ENCODE data around the gene ZNF593OS. TPM values are rescaled to one million over a fixed set of nuclear protein-coding genes. Genes with fewer than 3 reads are reported as not detected.
A peak's percentile ranks its signal among the peaks of the same experiment; 100 is the strongest.

Gene ZNF593OS
- polyA plus RNA-seq, 3 donors: 0.50 to 0.59 TPM; not detected in 1

DNA sequence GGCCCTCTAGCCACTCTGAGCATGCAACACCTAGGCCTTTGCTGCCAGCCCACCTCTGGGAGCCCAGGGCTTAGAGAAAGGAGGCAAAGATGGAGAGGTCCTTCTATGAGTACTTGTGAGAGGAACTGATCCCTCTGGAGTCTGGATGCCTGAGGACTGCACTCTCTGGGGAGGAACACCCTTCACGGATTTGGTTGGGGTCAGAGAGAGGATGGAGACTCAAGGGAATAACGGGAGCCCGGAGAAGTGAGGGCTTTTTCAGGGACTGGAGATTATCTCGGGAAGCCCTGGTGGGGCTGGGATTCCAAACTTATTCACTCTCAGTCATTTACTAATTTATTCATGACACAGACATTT is 2.5 kb downstream of the ZNF593OS start:
- peaks cover 0 to 12% of the 10 kb centered on the region in 2 donors for H3K27me3 ChIP-seq (ENCODE audit: control insufficient read depth in 2 of 2, insufficient read depth in 2 of 2, low read length in 2 of 2)
- Mint-ChIP-seq H3K27ac (peak overlapping the region in 1 of 7 donors; percentile 41), H3K27me3 (ENCODE audit: low read depth in 3 of 3) (peaks cover 10 to 19% (median 17%) of the 10 kb centered on the region in 3 donors), H3K4me3 (peak overlapping the region; percentile 4 to 89), H3K36me3 (peaks cover 0 to 3% of the 10 kb centered on the region in 2 donors), H3K9me3 (peaks cover 0 to 2% (median 0%) of the 10 kb centered on the region in 7 donors), H3K4me1 (peaks cover 18% of the 10 kb centered on the region)
- H3K9ac ChIP-seq (ENCODE audit: insufficient read depth, low read length, poor library complexity, severe bottlenecking): peak overlapping the region; percentile 81
- no peaks in the 10 kb centered on the region for H4K20me1 ChIP-seq (ENCODE audit: insufficient read depth, low read length)
- H2AFZ ChIP-seq (ENCODE audit: insufficient read depth, low read depth, low read length, poor library complexity, severe bottlenecking): peak overlapping the region; percentile 99
- WGBS (ENCODE audit: insufficient coverage): 100% methylated on average over 3 of the region's 4 CpGs
- H3K4me3 ChIP-seq (replicated peaks in 1 of 3; ENCODE audit: low read depth in 2 of 3, low read length in 3 of 3): peak overlapping the region in 1 of 3 experiments; percentile 93
- TF ChIP-seq, protein P1, sequence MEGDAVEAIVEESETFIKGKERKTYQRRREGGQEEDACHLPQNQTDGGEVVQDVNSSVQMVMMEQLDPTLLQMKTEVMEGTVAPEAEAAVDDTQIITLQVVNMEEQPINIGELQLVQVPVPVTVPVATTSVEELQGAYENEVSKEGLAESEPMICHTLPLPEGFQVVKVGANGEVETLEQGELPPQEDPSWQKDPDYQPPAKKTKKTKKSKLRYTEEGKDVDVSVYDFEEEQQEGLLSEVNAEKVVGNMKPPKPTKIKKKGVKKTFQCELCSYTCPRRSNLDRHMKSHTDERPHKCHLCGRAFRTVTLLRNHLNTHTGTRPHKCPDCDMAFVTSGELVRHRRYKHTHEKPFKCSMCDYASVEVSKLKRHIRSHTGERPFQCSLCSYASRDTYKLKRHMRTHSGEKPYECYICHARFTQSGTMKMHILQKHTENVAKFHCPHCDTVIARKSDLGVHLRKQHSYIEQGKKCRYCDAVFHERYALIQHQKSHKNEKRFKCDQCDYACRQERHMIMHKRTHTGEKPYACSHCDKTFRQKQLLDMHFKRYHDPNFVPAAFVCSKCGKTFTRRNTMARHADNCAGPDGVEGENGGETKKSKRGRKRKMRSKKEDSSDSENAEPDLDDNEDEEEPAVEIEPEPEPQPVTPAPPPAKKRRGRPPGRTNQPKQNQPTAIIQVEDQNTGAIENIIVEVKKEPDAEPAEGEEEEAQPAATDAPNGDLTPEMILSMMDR (IDR thresholded peaks at IDR 0.05): no peak
- H3K9me3 ChIP-seq (replicated peaks in 1 of 2; ENCODE audit: control insufficient read depth in 1 of 2, insufficient read depth in 1 of 2, low read length in 2 of 2): no peaks in the 10 kb centered on the region
- peaks cover 19 to 26% of the 10 kb centered on the region in 2 donors for H3K4me1 ChIP-seq (ENCODE audit: control insufficient read depth in 1 of 2, insufficient read depth in 2 of 2, low read length in 2 of 2)
- intact Hi-C loops (cut with micrococcal nuclease): loop anchor here (2.0 to 5.0 kb wide), 3 partner anchors 63 to 153 kb away; partner anchors contain the start of gene CEP85 (in 1 of the 2)
- H3K79me2 ChIP-seq (ENCODE audit: insufficient read depth, low read length): peaks cover 12% of the 10 kb centered on the region
- H3K36me3 ChIP-seq (replicated peaks in 1 of 2; ENCODE audit: control insufficient read depth in 1 of 2, insufficient read depth in 2 of 2, low read length in 2 of 2): no peaks in the 10 kb centered on the region
- H3K4me2 ChIP-seq (replicated peaks; ENCODE audit: extremely low read depth, low read length, poor library complexity, severe bottlenecking): peak overlapping the region; percentile 95
- no peak for DNase-seq
- no peak overlapping the region for H3K27ac ChIP-seq (ENCODE audit: low read depth in 1 of 2, low read length in 2 of 2)

- no peak for DNase-seq
- H4K20me1 ChIP-seq (ENCODE audit: insufficient read depth, low read length): no peaks in the 10 kb centered on the region
- H3K27ac ChIP-seq (ENCODE audit: low read depth in 1 of 2, low read length in 2 of 2): peak within 1 kb of the TSS in 1 of 2 donors; percentile 81
- H3K4me3 ChIP-seq (replicated peaks in 1 of 3; ENCODE audit: low read depth in 2 of 3, low read length in 3 of 3): peak within 1 kb of the TSS; percentile 59 to 93 (median 68)
- peaks cover 12% of the 10 kb centered on the region for H3K79me2 ChIP-seq (ENCODE audit: insufficient read depth, low read length)
- Mint-ChIP-seq H3K36me3 (peaks cover 0 to 3% of the 10 kb centered on the region in 2 donors), H3K4me3 (peak within 1 kb of the TSS; percentile 89 to 90), H3K27ac (peak within 1 kb of the TSS; percentile 59 to 94 (median 88)), H3K4me1 (peaks cover 22% of the 10 kb centered on the region), H3K9me3 (peaks cover 0 to 3% (median 0%) of the 10 kb centered on the region in 7 donors), H3K27me3 (ENCODE audit: low read depth in 3 of 3) (peaks cover 13 to 23% (median 21%) of the 10 kb centered on the region in 3 donors)
- WGBS (ENCODE audit: insufficient coverage): 94% methylated on average over 4 of the region's 5 CpGs
- H3K36me3 ChIP-seq (replicated peaks in 1 of 2; ENCODE audit: control insufficient read depth in 1 of 2, insufficient read depth in 2 of 2, low read length in 2 of 2): no peaks in the 10 kb centered on the region
- H3K4me2 ChIP-seq (replicated peaks; ENCODE audit: extremely low read depth, low read length, poor library complexity, severe bottlenecking): peak within 1 kb of the TSS; percentile 95
- peak within 1 kb of the TSS; percentile 81 for H3K9ac ChIP-seq (ENCODE audit: insufficient read depth, low read length, poor library complexity, severe bottlenecking)
- H3K9me3 ChIP-seq (replicated peaks in 1 of 2; ENCODE audit: control insufficient read depth in 1 of 2, insufficient read depth in 1 of 2, low read length in 2 of 2): no peaks in the 10 kb centered on the region
- H3K4me1 ChIP-seq (ENCODE audit: control insufficient read depth in 1 of 2, insufficient read depth in 2 of 2, low read length in 2 of 2): peaks cover 23 to 31% of the 10 kb centered on the region in 2 donors
- peak within 1 kb of the TSS; percentile 99 for H2AFZ ChIP-seq (ENCODE audit: insufficient read depth, low read depth, low read length, poor library complexity, severe bottlenecking)
- intact Hi-C loops (cut with micrococcal nuclease): loop anchor here (2.0 to 5.0 kb wide), 3 partner anchors 64 to 154 kb away; partner anchors contain the start of gene CEP85 (in 1 of the 2)
- TF ChIP-seq, protein P1 (IDR thresholded peaks at IDR 0.05): no peak
- peaks cover 2 to 17% of the 10 kb centered on the region in 2 donors for H3K27me3 ChIP-seq (ENCODE audit: control insufficient read depth in 2 of 2, insufficient read depth in 2 of 2, low read length in 2 of 2)
Observed at GRCh38 chr1:26168410-26169197, 3.0 kb downstream of the ZNF593OS start, which contains the start of gene C1orf232. TSS of gene C1orf232 (minus strand) at chr1:26168963. CDS start at chr1:26168499, 464 bp downstream.
